HG03378 (cell line): Measurements from ENCODE around the gene PEPD.
A peak's percentile ranks its signal among the peaks of the same experiment; 100 is the strongest.

Experiments used
- ATAC-seq: cut with Tn5 transposase; IDR thresholded peaks from one replicate; pipeline ENCODE4 v1.9.1; 2021; ENCODE audit warnings: mild to moderate bottlenecking, moderate library complexity; ENCODE audit not compliant: unreplicated experiment

The PEPD gene

DNA sequence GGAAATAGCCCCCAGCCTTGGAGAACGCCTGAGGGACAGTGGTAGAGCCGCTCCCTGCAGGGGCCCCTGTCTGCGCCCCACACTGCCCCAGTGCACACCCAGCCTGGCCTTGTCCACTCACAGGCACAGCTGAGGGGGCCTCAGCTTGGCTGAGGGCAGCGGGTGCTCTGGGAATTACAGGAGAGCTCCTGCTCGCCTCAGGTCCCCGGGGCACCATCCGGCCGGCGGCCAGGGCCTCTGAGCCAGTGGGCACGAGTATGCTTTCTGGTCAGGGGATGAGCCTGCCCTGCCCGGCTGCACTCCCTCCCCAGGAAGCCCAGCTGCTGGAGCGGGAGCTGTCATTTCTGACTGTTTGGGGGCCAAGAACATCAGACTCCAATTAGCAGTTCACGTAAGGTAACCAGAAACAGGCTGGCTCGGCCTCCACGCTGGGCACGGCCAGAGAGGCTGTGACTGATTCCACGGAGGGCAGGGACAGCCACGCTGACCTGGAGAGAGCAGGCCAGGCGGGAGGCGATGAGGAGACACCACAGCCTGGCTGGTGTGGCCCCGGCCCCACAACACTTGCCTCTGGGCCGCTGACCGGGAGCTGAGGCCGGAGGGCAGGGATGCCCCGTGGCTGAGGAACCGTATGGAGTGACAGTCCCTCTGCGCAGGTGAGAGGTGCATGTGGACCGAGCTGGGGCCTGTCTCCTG lies 132.7 kb downstream of the PEPD start:
- no peak for ATAC-seq

DNA sequence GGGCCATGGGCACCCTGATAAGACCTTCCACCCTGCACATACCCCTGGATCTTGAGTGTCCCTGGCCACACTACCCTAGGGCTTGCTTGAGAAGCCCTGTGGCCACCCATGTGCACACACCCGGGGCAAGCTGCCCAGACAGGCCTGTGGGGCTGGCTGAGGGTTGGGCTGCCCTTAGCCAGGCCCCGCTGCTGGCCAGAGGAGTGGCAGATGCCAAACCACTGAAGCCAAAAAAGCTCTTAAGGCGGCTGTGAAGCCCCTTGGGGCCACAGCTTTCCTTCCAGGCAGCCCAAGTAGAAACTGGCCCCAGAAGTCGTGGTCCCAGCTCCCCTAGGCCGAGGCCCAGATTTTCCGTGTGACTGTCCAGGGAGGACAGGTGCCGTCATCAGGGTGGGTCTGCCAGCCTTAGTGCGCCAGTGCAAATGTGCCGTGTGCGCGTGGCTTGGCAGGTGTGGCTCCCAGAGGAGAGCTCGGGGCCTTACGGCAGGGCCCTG lies 133.3 kb downstream of the PEPD start:
- ATAC-seq, result no peak

DNA sequence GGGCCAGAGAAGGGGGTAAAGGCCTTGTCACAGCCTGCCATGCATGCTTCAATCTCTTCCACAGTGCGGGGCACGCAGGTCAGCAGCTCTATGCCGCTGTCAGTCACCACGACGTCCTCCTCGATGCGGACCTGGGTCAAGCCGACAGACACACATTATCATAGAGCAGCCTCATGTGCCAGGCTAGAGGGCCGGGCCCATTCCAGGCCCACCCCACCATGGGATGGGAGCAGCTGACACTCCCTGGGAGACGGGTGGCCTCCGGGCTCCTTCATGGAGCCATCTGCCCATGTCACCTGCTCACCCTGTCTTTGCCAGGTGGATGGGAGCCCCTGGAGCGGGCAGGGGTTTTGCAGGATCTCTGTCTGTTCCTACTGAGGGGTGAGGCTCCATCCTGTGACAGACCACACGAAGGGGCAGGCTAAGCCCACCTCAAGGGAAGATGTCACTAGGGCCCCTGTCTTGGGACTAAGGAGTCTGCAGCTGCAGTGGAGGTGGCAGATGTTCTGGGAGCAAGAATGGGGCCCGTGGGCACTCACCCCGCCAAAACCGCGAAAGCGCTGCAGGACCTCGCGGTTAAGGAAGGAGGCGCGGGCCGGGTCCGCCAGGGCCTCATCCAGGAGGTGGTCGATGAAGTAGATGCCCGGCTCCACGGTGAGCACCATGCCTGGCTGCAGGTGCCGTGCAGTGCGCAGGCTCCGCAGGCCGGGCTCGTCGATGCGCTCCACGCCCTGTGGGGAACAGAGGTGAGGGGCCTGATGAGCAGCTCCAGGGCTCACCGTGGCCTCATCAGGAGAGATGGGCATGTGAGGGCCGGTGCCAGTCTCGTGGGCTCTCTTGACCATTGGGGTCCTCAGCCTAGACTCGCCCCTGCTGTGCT lies 134.0 kb downstream of the PEPD start:
- ATAC-seq, result no peak

DNA sequence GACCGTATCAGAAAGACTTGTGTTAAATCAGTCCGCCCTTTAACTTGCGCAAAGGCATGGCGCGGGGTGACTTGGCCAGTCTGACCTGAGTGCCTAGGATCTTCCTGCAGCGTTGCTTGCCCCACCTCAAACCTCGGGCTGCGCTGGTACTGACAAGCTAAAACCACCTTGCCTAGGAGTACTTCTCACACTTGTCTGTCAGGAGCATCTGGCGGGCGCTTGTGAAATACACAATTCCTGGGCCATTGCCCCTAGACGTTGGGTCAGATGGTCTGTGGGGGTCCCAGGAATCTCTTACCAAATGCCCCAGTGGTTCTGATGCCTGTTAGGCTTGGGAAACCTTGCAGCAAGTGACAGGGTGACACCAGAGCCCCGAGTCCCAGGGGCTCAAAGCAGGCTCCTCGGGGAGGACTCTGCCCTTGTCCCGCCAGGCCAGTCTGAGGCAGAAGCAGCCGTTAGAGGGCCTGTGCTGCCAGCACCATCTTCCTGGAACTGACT lies 135.2 kb downstream of the PEPD start:
- no peak for ATAC-seq

DNA sequence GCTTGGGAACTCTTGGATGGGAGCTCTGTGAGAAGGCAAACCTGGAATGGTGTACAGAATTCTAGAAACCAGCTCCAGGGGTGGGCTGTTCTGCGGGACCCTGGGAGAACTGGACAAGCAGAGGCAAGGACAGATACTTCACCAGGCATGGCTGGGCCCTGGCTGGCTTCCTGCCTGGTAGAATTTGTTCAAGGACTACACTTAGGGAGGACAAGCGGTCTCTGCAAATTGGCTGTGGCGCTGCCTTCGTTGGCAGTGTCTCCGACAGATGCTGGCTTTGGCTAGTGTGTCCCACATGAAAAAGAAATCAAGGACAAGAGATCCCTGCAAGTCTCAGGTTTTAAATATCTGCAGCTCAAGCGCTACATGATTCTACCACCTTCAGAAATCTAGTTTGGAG lies 135.6 kb downstream of the PEPD start:
- ATAC-seq, result no peak

DNA sequence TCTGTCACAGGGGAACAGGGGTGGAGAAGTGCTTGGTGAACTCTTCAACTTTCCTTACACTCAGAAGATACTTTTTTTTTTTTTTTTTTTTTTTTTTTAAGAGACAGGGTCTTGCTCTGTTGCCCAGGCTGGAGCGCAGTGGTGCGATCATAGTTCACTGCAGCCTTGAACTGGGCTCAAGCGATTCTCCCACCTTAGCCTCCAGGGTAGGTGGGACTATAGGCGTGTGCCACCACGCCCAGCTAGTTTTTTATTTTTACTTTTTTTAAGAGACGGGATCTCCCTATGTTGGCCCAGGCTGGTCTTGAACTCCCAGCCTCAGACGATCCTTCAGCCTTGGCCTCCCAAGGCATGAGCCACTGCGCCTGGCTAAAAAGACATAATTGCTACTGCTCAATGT lies 136.6 kb downstream of the PEPD start:
- no peak for ATAC-seq

DNA sequence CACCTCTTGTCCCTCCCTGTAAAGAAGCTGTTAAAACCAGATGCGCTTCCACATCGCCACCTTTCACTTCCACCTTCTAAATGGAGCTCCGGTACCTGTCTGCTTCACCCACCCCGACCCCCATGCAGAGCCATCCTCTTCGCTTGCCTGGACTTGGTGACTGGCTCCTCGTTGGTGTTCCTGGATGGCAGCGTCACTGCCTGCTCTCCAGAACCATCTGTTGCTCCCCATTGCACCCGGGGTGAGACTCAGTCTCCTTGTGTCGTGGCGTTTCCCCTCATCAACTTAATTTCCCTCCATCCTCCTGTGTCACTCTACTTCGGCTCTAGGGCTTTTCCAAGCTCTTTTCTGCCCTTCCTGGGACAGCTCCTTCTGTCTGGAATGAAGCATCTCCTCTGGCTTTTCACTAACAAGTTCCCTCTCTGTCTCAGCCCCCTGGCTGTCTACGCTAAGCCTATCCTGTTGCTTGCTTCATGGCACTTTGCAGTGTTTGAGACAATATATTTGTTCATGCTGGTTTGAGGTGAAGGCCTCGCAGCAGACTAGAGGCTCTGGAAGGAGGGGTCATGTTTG lies 137.8 kb downstream of the PEPD start:
- ATAC-seq, result no peak

DNA sequence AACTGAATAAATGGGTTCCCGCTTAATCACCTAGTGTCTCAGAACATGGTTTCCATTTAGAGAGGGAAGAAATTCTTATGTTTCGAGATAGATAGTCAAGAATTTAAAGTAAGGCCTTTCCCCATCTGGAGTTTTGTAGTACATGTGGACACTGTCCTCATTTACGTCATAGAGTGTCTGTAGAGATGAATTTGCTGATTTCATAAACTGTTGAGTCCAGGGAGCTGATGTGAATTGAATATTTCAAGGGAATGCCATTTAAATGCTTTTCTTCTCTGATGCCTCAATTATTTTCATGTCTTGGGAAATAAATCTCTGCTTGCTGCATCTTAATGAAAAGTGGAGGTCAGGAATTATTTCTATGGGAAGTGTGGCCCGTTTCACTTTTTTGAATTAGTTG lies 138.6 kb downstream of the PEPD start:
- ATAC-seq, result no peak

DNA sequence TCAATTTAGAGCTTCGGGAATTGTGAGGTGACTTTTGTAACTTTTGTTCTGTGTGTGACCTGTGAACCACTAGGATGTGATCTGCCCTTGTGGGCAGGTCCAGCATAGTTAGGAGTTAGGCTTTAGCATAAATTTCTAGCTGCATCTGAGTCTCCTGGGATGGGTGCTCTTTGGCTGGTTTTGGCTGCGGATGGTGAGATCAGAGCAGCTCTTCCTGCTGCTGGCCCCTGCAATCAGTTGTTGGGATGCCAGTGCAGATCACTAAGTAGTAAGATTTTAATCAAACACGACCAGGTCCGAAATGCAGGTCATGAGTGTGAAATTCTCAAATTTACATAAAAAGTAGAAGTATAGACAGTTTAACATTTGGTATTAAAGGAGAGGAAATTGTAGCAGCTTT lies 139.6 kb downstream of the PEPD start:
- ATAC-seq, result no peak

DNA sequence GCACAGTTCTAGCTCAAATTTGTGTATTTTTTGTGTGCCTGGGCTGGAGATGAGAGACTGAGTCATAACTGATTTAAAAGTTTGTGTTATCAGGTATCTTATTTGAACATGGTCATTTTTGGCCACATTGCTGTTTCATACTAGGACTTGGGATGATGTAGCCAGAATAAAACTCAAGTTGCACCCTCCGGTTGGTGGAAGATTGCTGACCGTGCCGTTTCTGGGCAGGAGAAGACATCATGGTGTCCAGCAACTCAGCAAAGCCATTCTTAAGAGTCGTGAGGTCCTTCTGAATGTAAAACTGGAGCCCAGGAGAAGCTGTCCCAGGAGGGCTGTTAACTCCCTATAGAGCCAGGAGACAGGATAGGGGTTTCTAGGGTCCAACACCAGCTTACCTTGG lies 140.5 kb downstream of the PEPD start:
- no peak for ATAC-seq

DNA sequence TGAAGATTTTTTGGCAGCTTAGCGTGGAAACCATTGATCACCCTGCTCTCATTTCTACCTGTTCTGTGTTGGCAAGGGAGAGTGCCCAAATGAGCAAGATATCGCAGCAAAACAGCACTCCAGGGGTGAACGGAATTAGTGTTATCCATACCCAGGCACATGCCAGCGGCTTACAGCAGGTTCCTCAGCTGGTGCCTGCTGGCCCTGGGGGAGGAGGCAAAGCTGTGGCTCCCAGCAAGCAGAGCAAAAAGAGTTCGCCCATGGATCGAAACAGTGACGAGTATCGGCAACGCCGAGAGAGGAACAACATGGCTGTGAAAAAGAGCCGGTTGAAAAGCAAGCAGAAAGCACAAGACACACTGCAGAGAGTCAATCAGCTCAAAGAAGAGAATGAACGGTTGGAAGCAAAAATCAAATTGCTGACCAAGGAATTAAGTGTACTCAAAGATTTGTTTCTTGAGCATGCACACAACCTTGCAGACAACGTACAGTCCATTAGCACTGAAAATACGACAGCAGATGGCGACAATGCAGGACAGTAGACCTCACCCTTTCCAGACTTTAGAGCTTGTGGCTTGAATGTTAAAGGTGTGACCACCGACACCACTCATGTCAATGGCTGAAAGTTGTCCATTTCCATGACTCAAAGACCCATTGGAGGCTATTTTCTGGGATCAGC lies 142.3 kb downstream of the PEPD start:
- no peak for ATAC-seq

DNA sequence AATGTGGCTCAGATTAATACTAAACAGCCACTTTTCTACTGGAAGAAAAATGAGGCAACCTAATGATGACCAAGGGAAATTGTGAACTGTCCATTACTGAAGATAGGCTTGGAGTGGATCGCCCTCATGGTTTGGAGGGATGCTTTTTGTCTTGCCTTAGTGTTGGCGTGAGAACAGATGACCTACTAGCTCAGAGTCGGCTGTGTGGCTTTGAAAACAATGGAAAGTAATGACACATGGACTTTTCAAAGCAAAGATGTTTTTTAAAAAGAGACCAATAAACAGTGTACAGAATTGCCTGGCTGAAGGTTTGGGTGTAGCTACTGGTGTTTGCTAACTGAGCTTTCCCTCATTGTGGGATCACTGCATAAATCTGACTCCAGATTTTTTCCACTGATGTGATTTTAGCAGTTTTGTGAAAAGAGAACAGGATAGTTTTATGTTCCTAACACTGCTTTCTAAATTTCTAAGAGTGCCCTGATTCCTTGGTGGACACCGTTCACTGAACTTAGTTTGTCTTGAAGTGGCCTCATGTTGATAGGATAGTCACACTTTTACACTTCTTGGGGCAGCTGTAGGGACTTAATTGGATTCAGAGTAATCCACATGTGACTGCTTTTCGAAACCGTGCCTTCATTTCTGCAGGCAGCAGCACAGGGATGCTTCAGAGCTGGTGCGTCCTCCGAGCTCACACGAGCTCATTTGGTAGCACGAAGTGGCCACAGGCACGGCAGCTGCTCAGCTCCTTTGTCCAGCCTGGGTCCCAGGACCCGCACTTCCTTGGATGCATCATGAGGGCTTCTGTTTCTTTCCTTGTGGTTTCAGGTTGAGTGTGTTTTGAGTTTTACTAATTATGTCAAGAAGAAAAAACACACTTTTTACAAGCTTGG lies 143.8 kb downstream of the PEPD start:
- no peak for ATAC-seq

DNA sequence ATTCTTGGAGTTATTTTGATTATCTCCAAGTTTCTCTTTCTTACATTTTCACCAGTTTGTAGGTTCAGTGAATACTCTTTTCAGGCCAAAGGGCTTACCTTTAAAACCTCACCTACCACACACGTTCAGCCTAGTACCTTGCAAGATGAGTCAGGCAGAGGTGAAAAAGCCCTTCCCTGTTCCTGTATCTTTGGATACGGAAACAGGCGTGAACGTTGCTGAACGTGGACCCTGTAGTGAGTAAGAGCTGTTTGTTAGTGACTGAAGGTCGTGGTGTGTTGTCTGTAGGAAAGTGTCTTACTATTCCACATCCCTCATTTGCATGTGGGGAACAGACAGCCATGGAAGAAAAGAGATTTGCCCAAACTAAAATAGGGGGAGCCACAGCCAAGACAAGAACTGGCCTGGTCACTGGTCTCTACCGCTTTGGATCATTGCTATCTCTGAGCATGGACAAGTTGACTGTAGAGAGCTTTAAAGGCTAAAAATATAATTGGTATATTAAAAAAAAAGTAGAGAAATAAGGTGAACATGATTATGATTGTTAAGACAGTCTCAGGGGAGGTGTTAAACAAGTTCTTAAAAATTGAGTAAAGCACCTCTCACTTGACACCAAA lies 144.5 kb downstream of the PEPD start:
- no peak for ATAC-seq

DNA sequence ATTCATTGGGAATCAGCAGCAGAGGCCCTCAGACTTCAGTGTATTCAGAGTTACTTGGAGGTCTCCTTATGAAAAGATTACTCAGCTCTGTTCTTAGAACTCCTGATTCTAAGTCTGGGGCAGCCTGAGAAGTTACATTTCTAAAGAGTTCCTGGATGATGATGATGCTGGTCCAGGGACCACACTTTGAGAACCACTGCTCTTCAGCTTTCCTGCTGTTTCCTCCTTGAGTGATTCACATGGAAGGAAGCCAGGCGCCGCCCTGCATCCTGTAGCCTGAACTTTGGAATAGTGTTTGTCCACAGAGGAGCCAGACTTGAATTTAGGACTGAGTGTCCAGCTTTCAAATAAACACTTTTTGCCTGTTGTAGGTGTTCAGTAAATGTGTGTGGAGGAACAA lies 145.2 kb downstream of the PEPD start:
- ATAC-seq, result no peak

DNA sequence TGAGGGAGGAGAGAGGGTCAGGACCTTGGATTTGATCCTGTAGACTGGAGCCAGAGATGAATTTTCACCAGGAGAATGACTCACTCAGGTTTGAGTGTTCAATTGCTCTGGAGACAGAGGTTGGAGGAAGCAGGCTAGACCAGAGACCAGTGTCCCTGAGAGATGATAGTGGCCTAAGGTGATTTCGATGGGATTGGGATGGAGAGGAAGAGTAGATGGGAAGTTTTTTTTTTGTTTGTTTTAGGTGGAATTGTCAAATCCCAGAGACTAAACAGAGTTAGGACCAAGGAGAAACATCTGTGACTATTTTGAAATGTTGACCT lies 145.8 kb downstream of the PEPD start:
- no peak for ATAC-seq

DNA sequence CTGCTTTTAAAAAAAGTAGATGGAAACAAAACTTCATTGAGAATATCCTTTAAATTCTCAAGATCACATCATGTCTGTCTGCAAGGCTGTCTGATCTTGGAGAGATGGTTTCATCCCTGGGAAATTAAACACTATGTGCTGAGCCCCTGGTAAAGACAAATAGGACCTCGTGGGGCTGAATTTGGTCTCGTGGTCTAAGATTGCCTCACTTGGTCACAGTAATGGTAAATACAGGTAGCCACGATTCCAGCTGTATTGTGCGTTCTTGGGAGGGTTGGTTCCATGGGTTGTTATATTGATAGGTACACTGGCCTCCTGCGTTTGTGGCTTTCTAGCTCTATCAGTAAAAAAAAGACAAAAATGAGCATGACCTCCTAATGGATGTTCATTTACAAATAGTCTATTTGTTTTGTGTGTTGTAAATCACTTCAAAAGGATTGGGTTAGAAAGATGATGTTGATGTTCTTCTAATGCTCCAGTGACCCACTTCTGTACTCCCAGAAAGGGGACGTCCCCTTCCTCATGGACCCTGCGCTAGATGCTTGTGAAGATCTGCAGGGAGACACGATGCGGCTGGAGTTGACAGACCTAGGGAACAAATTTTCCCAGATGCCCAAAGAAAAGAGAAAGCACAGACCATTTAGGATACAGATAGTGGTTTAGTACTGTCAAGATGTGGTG lies 146.3 kb downstream of the PEPD start:
- no peak for ATAC-seq

DNA sequence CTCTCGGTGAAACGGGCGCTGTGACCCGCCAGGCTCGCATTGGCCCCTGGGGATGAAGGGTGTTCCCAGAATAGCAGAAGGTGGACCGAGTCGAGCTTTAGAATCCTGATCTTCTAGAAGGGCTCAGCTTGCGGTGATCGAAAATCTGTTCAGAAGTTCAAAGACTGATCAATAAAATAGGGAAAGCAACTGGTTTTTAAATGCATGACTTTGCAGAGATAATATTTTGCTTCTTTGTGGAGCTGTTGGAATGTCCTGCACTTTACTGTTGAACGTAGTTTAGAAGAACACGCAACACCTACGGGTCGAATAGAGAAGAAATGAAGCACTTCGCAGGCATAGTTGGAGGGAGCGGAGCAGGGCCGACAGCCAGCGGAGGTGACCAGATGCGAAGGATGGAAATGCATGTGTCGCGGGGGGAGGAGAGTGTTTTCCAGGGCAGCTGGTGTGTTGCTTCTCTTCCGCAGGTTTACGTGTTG lies 147.3 kb downstream of the PEPD start:
- ATAC-seq, result peak; percentile 25

DNA sequence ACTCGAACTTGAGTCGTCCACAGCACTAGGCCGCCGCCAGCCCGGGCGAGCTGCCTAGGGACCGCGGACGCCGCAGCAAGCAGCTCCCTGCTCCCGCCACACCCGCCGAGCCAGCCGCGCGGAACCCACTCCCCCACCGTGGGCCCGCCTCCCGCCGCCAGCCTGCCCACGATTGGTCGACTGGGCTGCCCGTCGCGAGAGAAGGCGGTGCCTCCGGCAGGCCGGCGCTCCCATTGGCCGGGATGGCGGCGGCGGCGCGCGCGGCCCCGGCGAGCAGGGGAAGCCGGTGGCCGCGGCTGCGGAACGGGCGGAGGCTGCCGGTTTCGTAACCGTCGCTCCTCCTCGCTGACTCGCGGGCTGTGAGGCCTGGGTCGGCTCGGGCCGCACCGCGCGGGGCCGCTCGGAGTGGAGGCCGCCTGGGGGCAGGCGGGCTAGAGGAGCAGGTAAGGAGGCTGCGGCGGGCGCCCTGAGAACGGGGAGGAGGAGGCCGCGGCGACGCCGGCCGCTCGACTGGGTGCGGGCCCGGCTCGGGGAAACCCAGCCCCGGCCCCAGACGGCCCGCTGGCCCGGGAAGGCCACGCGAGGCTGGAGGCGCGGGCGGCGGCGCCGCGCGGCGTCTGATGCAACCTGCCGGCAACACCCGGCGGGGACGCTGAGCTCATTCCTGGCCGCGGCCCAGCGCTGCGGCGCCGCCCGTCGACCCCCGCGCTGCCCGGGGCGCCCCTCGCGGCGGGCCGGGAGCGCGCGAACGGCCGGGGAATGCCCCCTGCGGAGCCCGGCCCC lies 147.9 kb downstream of the PEPD start, which contains the start of gene CEBPG:
CEBPG (plus strand) TSS at position 257 of the 783 bp plus-strand sequence. CDS start 5,531 bp downstream, outside the sequence.
- peak; percentile 62 for ATAC-seq
